HEK293T (cell line): ENCODE results near the gene ADORA2B.

Source experiments
- ARNT ChIP-seq: fragments of 450-650 bp; IDR thresholded peaks from 2 replicates; pipeline ENCODE4 v1.6.1; 2017; ENCODE audit warnings: mild to moderate bottlenecking
- BHLHE40 ChIP-seq: fragments of 450-650 bp; IDR thresholded peaks from 2 replicates; pipeline ENCODE4 v1.6.1; 2016; ENCODE audit warnings: mild to moderate bottlenecking, moderate library complexity, borderline replicate concordance
- ELF4 ChIP-seq: fragments of 450-650 bp; IDR thresholded peaks from 2 replicates; pipeline ENCODE4 v1.6.1; 2017; ENCODE audit warnings: antibody characterized with exemption
- FOXA1 ChIP-seq: fragments of 450-650 bp; IDR thresholded peaks from 2 replicates; pipeline ENCODE4 v1.6.1; 2016; ENCODE audit warnings: mild to moderate bottlenecking
- FOXK2 ChIP-seq: fragments of 450-650 bp; IDR thresholded peaks from 2 replicates; pipeline ENCODE4 v1.6.1; 2016; ENCODE audit warnings: mild to moderate bottlenecking
- FOXM1 ChIP-seq: fragments of 450-650 bp; IDR thresholded peaks from 2 replicates; pipeline ENCODE4 v1.6.1; 2017; ENCODE audit warnings: mild to moderate bottlenecking, borderline replicate concordance
- HDGF ChIP-seq: fragments of 450-650 bp; IDR thresholded peaks from 2 replicates; pipeline ENCODE4 v1.6.1; 2017; ENCODE audit warnings: antibody characterized with exemption, borderline replicate concordance
- L3MBTL2 ChIP-seq: fragments of 450-650 bp; conservative IDR thresholded peaks from 2 replicates; pipeline ENCODE4 v1.6.1; 2016; ENCODE audit warnings: mild to moderate bottlenecking
- LEF1 ChIP-seq: fragments of 450-650 bp; IDR thresholded peaks from 2 replicates; pipeline ENCODE4 v1.6.1; 2017; ENCODE audit warnings: mild to moderate bottlenecking, borderline replicate concordance
- PKNOX1 ChIP-seq: fragments of 450-650 bp; IDR thresholded peaks from 2 replicates; pipeline ENCODE4 v1.6.1; 2016
- TARDBP ChIP-seq: fragments of 450-650 bp; IDR thresholded peaks from 2 replicates; pipeline ENCODE4 v1.6.1; 2016
- ZNF384 ChIP-seq: fragments of 450-650 bp; IDR thresholded peaks from 2 replicates; pipeline ENCODE4 v1.6.1; 2016

- TF ChIP-seq FOXA1 = no peak
- TF ChIP-seq PKNOX1 = no peak
- TF ChIP-seq ARNT = no peak
- TF ChIP-seq HDGF = no peak
- no peak for TF ChIP-seq TARDBP
- TF ChIP-seq FOXK2 = no peak
- no peak for TF ChIP-seq FOXM1
- no peak for TF ChIP-seq ZNF384
- TF ChIP-seq BHLHE40 = no peak
- no peak for TF ChIP-seq L3MBTL2
- TF ChIP-seq LEF1 = no peak
- no peak for TF ChIP-seq ELF4
Measured at GRCh38 chr17:15934866-15935265, 10.1 kb upstream of the ADORA2B start.
